WTC11 (cell line): ENCODE results near the gene ARHGAP28. TPM values are rescaled to one million over a fixed set of nuclear protein-coding genes. Genes with fewer than 3 reads are reported as not detected.
"Not testable (repeated sequence)": the region's sequence is repeated elsewhere in the genome, so short reads cannot be mapped to it uniquely, and the experiment has no call there.

Experiments used
- ATAC-seq: fragments of 200-7000 bp; cut with Tn5 transposase; 2 replicates; pipeline ENCODE4 v1.10.0; 2021; ENCODE audit warnings: mild to moderate bottlenecking, moderate library complexity
- CTCF ChIA-PET: fragments of 300-600 bp; sonication (Branson Sonifier 250); formaldehyde crosslinking; loops from one replicate; lab custom pipeline; 2021; ENCODE audit warnings: antibody characterized with exemption; lab: Charles Lee
- POLR2A ChIA-PET: fragments of 350-600 bp; sonication (Branson Sonifier 250); formaldehyde crosslinking; loops from one replicate; lab custom pipeline; 2021; ENCODE audit warnings: antibody characterized with exemption; lab: Charles Lee
- DNase-seq: peaks from one replicate; pipeline ENCODE4 v3.0.0; 2021; ENCODE audit warnings: low spot score
- H3K27ac Mint-ChIP-seq: 2 replicates; pipeline ENCODE4 v1.8.0; 2021; ENCODE audit warnings: mixed read lengths
- H3K27me3 Mint-ChIP-seq: 2 replicates; pipeline ENCODE4 v1.8.0; 2021; ENCODE audit warnings: low read depth, mild to moderate bottlenecking, moderate library complexity, mixed read lengths
- H3K36me3 Mint-ChIP-seq: 2 replicates; pipeline ENCODE4 v1.8.0; 2021; ENCODE audit warnings: mixed read lengths
- H3K4me1 Mint-ChIP-seq: 2 replicates; pipeline ENCODE4 v1.8.0; 2022; ENCODE audit warnings: mixed read lengths
- H3K4me3 Mint-ChIP-seq: 2 replicates; pipeline ENCODE4 v1.8.0; 2021; ENCODE audit warnings: mild to moderate bottlenecking, moderate library complexity, mixed read lengths
- H3K9me3 Mint-ChIP-seq: 2 replicates; pipeline ENCODE4 v1.8.0; 2021; ENCODE audit warnings: mixed read lengths
- ATF1 ChIP-seq: sonication (generic); formaldehyde crosslinking; IDR thresholded peaks from 2 replicates; pipeline ENCODE4 v1.8.1; 2023; ENCODE audit warnings: mild to moderate bottlenecking, moderate library complexity, missing genetic modification reagents
- ATF2 ChIP-seq: sonication (generic); formaldehyde crosslinking; IDR thresholded peaks from 2 replicates; pipeline ENCODE4 v1.8.1; 2022; ENCODE audit warnings: low read depth, missing genetic modification reagents, borderline replicate concordance
- CDX4 ChIP-seq: fragments of 250-450 bp; sonication (Bioruptor Pico); IDR thresholded peaks from 2 replicates; pipeline ENCODE4 v1.9.0; 2021; ENCODE audit warnings: moderate library complexity, mild to moderate bottlenecking, inconsistent platforms, borderline replicate concordance
- CREM ChIP-seq: sonication (generic); formaldehyde crosslinking; IDR thresholded peaks from 2 replicates; pipeline ENCODE4 v1.8.1; 2022; ENCODE audit warnings: mild to moderate bottlenecking, missing genetic modification reagents, moderate library complexity
- GABPB1 ChIP-seq: sonication (generic); formaldehyde crosslinking; IDR thresholded peaks from 2 replicates; pipeline ENCODE4 v1.8.1; 2023; ENCODE audit warnings: mild to moderate bottlenecking, missing genetic modification reagents
- JAZF1 ChIP-seq: fragments of 250-450 bp; sonication (Bioruptor Pico); IDR thresholded peaks from 2 replicates; pipeline ENCODE4 v1.9.0; 2021; ENCODE audit warnings: moderate library complexity, mild to moderate bottlenecking, inconsistent platforms
- KAT7 ChIP-seq: sonication (generic); formaldehyde crosslinking; IDR thresholded peaks from 2 replicates; pipeline ENCODE4 v1.8.1; 2023; ENCODE audit warnings: missing genetic modification reagents, mild to moderate bottlenecking, borderline replicate concordance
- NFATC4 ChIP-seq: fragments of 250-450 bp; sonication (Bioruptor Pico); IDR thresholded peaks from 2 replicates; pipeline ENCODE4 v1.9.0; 2021; ENCODE audit warnings: mild to moderate bottlenecking
- NR1H2 ChIP-seq: sonication (generic); formaldehyde crosslinking; IDR thresholded peaks from 2 replicates; pipeline ENCODE4 v1.9.0; 2021; ENCODE audit warnings: mild to moderate bottlenecking, moderate library complexity, missing genetic modification reagents
- OVOL2 ChIP-seq: fragments of 250-450 bp; sonication (Bioruptor Pico); IDR thresholded peaks from 2 replicates; pipeline ENCODE4 v1.9.0; 2021; ENCODE audit warnings: mild to moderate bottlenecking, borderline replicate concordance
- PRRX2 ChIP-seq: fragments of 250-450 bp; sonication (Bioruptor Pico); IDR thresholded peaks from 2 replicates; pipeline ENCODE4 v1.8.0; 2021; ENCODE audit warnings: mild to moderate bottlenecking
- SMAD3 ChIP-seq: sonication (generic); formaldehyde crosslinking; IDR thresholded peaks from 2 replicates; pipeline ENCODE4 v1.8.0; 2022; ENCODE audit warnings: missing genetic modification reagents, mild to moderate bottlenecking, borderline replicate concordance
- SOX15 ChIP-seq: fragments of 250-450 bp; sonication (Bioruptor Pico); IDR thresholded peaks from 2 replicates; pipeline ENCODE4 v1.9.0; 2021; ENCODE audit warnings: mild to moderate bottlenecking
- SP1 ChIP-seq: sonication (generic); formaldehyde crosslinking; conservative IDR thresholded peaks from 2 replicates; pipeline ENCODE4 v1.8.1; 2022; ENCODE audit warnings: missing genetic modification reagents
- TP53 ChIP-seq: sonication (generic); formaldehyde crosslinking; IDR thresholded peaks from 2 replicates; pipeline ENCODE4 v1.8.1; 2023; ENCODE audit warnings: mild to moderate bottlenecking, missing genetic modification reagents
- USF2 ChIP-seq: sonication (generic); formaldehyde crosslinking; IDR thresholded peaks from 2 replicates; pipeline ENCODE4 v1.8.1; 2023; ENCODE audit warnings: mild to moderate bottlenecking, missing genetic modification reagents, moderate library complexity
- ZNF121 ChIP-seq: sonication (generic); formaldehyde crosslinking; IDR thresholded peaks from 2 replicates; pipeline ENCODE4 v1.8.0; 2023; ENCODE audit warnings: missing genetic modification reagents
- ZNF416 ChIP-seq: fragments of 250-450 bp; sonication (Bioruptor Pico); IDR thresholded peaks from 2 replicates; pipeline ENCODE4 v1.9.0; 2021; ENCODE audit warnings: mild to moderate bottlenecking, inconsistent platforms
- ZNF425 ChIP-seq: fragments of 250-450 bp; sonication (Bioruptor Pico); conservative IDR thresholded peaks from 2 replicates; pipeline ENCODE4 v1.9.0; 2021; ENCODE audit warnings: mild to moderate bottlenecking
- ZNF512 ChIP-seq: sonication (generic); formaldehyde crosslinking; IDR thresholded peaks from 2 replicates; pipeline ENCODE4 v1.8.1; 2022; ENCODE audit warnings: missing genetic modification reagents, borderline replicate concordance
- ZNF671 ChIP-seq: fragments of 250-450 bp; sonication (Bioruptor Pico); IDR thresholded peaks from 2 replicates; pipeline ENCODE4 v1.8.0; 2021; ENCODE audit warnings: mild to moderate bottlenecking
- total RNA-seq: library from RNA; stranded (reverse); gene quantifications from 3 replicates; pipeline ENCODE4 v1.2.3, GENCODE V29; 2021
- TF ChIP-seq, protein P1 (sequence below): fragments of 250-450 bp; sonication (Bioruptor Pico); IDR thresholded peaks from 2 replicates; pipeline ENCODE4 v1.9.0; 2021; ENCODE audit warnings: mild to moderate bottlenecking
- TF ChIP-seq, protein P2 (sequence below): sonication (generic); formaldehyde crosslinking; conservative IDR thresholded peaks from 2 replicates; pipeline ENCODE4 v1.8.1; 2022; ENCODE audit warnings: mild to moderate bottlenecking, missing genetic modification reagents
- TF ChIP-seq, protein P3 (sequence below): sonication (generic); formaldehyde crosslinking; IDR thresholded peaks from 2 replicates; pipeline ENCODE4 v1.8.0; 2022; ENCODE audit warnings: mild to moderate bottlenecking, missing genetic modification reagents
- TF ChIP-seq, protein P4 (sequence below): sonication (generic); formaldehyde crosslinking; IDR thresholded peaks from 2 replicates; pipeline ENCODE4 v1.8.1; 2022; ENCODE audit warnings: low read depth, mild to moderate bottlenecking, moderate library complexity, missing genetic modification reagents, borderline replicate concordance

The ARHGAP28 gene
- total RNA-seq, 1 experiment from 2014 or later: 14.8 TPM

DNA sequence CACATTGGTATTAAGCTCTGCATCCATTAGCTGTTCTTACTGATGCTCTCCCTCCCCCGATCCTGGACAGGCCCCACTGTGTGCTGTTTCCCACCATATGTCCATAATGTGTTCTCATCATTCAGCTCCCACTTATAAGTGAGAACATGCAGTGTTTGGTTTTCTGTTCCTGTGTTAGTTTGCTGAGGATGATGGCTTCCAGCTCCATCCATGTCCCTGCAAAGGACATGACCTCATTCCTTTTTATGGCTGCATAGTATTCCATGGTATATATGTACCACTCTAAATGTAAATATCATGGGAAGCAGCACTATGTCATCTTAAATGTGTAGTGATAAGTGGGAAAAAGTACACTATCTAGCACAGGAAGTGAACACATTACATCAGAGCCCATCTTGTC is 116.0 kb downstream of the ARHGAP28 start:
- Mint-ChIP-seq H3K9me3 (peaks cover 12% of the 10 kb centered on the region), H3K4me1 (peaks cover 16% of the 10 kb centered on the region), H3K36me3 (peaks cover 10% of the 10 kb centered on the region)
- POLR2A ChIA-PET, DNase-seq, H3K4me3 Mint-ChIP-seq, H3K27me3 Mint-ChIP-seq, CTCF ChIA-PET, H3K27ac Mint-ChIP-seq, ATAC-seq: not testable (repeated sequence)

GRCh38 chr18:6850396-6850795 is 120.9 kb downstream of the ARHGAP28 start:
- Mint-ChIP-seq H3K4me1 (no peaks in the 10 kb centered on the region), H3K27me3 (no peaks in the 10 kb centered on the region; the same call in 1 of the 2 replicates), H3K4me3 (no peak overlapping the region), H3K36me3 (peaks cover 50% of the 10 kb centered on the region), H3K27ac (no peak overlapping the region), H3K9me3 (peaks cover 41% of the 10 kb centered on the region)
- ChIA-PET POLR2A (no interaction called here), CTCF (no interaction called here)
- TF ChIP-seq, protein P1, sequence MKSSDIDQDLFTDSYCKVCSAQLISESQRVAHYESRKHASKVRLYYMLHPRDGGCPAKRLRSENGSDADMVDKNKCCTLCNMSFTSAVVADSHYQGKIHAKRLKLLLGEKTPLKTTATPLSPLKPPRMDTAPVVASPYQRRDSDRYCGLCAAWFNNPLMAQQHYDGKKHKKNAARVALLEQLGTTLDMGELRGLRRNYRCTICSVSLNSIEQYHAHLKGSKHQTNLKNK (CRISPR knock-in tag): no peak
- TF ChIP-seq ATF2 (no peak), SP1 (CRISPR knock-in tag) (no peak), ZNF671 (CRISPR knock-in tag) (no peak), ZNF416 (CRISPR knock-in tag) (no peak), ZNF425 (no peak), CDX4 (CRISPR knock-in tag) (no peak), CREM (CRISPR knock-in tag) (no peak), OVOL2 (CRISPR knock-in tag) (no peak), SOX15 (CRISPR knock-in tag) (no peak), KAT7 (no peak), GABPB1 (CRISPR knock-in tag) (no peak), JAZF1 (CRISPR knock-in tag) (no peak), NFATC4 (CRISPR knock-in tag) (no peak), SMAD3 (CRISPR knock-in tag) (no peak)
- TF ChIP-seq, protein P2, sequence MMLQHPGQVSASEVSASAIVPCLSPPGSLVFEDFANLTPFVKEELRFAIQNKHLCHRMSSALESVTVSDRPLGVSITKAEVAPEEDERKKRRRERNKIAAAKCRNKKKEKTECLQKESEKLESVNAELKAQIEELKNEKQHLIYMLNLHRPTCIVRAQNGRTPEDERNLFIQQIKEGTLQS (CRISPR knock-in tag): no peak
- TF ChIP-seq, protein P3, sequence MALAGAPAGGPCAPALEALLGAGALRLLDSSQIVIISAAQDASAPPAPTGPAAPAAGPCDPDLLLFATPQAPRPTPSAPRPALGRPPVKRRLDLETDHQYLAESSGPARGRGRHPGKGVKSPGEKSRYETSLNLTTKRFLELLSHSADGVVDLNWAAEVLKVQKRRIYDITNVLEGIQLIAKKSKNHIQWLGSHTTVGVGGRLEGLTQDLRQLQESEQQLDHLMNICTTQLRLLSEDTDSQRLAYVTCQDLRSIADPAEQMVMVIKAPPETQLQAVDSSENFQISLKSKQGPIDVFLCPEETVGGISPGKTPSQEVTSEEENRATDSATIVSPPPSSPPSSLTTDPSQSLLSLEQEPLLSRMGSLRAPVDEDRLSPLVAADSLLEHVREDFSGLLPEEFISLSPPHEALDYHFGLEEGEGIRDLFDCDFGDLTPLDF (CRISPR knock-in tag): no peak
- DNase-seq (no peak), ATAC-seq (no peak)

GRCh38 chr18:6851480-6851879 is 122.0 kb downstream of the ARHGAP28 start:
- Mint-ChIP-seq H3K27ac (no peak overlapping the region), H3K36me3 (peaks cover 47% of the 10 kb centered on the region), H3K9me3 (peaks cover 33% of the 10 kb centered on the region), H3K4me3 (no peak overlapping the region), H3K4me1 (no peaks in the 10 kb centered on the region), H3K27me3 (no peaks in the 10 kb centered on the region; the same call in 1 of the 2 replicates)
- DNase-seq: no peak
- TF ChIP-seq ZNF121 (CRISPR knock-in tag) (no peak), ZNF512 (no peak), PRRX2 (CRISPR knock-in tag) (no peak), USF2 (no peak), ATF1 (no peak), TP53 (CRISPR knock-in tag) (no peak), NR1H2 (CRISPR knock-in tag) (no peak), JAZF1 (CRISPR knock-in tag) (no peak)
- TF ChIP-seq, protein P4, sequence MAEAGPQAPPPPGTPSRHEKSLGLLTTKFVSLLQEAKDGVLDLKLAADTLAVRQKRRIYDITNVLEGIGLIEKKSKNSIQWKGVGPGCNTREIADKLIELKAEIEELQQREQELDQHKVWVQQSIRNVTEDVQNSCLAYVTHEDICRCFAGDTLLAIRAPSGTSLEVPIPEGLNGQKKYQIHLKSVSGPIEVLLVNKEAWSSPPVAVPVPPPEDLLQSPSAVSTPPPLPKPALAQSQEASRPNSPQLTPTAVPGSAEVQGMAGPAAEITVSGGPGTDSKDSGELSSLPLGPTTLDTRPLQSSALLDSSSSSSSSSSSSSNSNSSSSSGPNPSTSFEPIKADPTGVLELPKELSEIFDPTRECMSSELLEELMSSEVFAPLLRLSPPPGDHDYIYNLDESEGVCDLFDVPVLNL (CRISPR knock-in tag): no peak
- CTCF ChIA-PET: no interaction called here
- ATAC-seq: no peak
- POLR2A ChIA-PET: no interaction called here
